WERI-Rb-1 (cell line): ENCODE data around the gene GLIS1.

Experiments
- DNase-seq: peaks from one replicate; pipeline ENCODE4 v3.0.0-alpha.2; 2020
- H3K27ac ChIP-seq: fragments of 250-450 bp; sonication (Bioruptor Pico); 2 replicates; pipeline ENCODE4 v1.5.1; 2020; ENCODE audit warnings: mild to moderate bottlenecking, moderate library complexity
- H3K27me3 ChIP-seq: fragments of 250-450 bp; sonication (Bioruptor Pico); 2 replicates; pipeline ENCODE4 v1.5.1; 2021; ENCODE audit warnings: mild to moderate bottlenecking, low read depth, moderate library complexity; ENCODE audit not compliant: insufficient read depth, severe bottlenecking
- H3K36me3 ChIP-seq: fragments of 250-450 bp; sonication (Bioruptor Pico); 2 replicates; pipeline ENCODE4 v1.5.1; 2020; ENCODE audit warnings: mild to moderate bottlenecking, moderate library complexity
- H3K4me3 ChIP-seq: 2 replicates; pipeline ENCODE4 v1.5.1; 2011; ENCODE audit warnings: low read depth, mild to moderate bottlenecking, control low read depth, low read length
- H3K9me3 ChIP-seq: fragments of 250-450 bp; sonication (Bioruptor Pico); 2 replicates; pipeline ENCODE4 v1.5.1; 2021; ENCODE audit warnings: mild to moderate bottlenecking, moderate library complexity; ENCODE audit not compliant: severe bottlenecking
- TF ChIP-seq, protein P1 (sequence below): IDR thresholded peaks from 2 replicates; pipeline ENCODE4 v1.5.1; 2011; ENCODE audit warnings: low read depth, mild to moderate bottlenecking, control low read depth, inconsistent platforms, low read length

The GLIS1 gene

DNA sequence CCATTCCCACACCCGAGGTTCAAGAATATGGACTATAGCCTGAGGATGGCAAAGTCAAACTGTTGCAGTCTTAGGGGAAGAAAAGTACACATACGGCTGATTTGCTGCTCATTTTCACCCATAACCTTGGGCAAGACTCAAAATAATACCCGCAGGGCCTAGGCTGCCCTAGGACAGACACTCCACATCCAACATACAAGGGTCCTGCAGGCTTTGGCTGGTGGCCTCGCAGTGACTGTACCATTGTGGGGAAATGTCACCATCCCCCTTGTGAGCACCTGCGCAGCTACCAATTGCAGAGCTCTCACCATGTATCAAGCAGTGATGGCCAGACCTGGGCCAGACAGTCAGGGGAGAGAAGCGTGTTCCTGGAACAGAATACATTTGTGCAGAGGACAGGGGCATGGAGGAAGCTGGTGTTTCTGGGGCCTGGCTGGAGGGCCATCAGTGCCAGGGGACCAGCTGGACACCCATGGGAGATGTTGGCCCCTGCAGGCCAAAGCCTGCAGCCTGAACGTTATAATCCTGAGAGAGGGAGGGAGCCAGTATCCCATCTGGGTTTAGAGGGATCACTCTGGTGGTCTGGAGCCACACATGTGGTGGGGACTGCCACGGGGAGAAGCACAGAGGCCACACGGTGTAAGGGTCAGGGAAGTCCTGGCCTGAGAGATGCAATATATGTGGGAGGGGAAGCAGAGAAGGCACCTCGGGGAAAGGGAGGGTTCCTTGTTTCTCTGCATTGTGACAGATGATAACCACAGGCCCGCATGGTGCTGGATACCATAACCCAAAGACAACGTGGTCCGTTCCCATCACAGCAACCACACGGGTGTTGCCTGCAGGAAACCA lies 101.2 kb downstream of the GLIS1 start:
- peak; percentile 7 for DNase-seq
- H3K27me3 ChIP-seq, result no peaks in the 10 kb centered on the region

DNA sequence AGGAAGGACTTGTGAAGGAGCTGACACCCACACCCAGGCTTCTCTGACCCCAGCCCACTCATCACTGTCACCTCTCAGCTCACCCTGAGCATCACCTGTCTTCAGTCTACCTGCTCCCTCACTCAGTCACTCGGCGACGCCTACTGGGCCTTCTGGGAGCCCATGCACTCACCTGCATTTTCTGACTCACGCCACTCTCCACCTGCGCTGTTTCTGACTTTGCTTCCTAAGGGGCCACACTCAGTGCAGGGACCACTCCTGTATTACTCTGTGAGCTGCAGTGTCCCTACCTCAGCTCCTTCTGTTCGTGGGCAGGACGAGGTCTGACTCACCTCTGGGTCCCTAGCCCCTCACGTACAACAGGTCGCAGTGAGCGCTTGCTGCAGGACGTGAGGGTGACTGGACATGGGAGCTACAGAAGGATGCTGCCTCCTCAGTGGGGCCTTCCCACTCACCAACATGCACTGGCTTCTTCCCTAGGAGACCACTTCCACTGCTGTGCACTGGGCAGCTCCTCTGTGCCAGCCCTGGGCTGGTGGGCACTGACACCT lies 102.3 kb downstream of the GLIS1 start:
- Histone ChIP-seq H3K27me3 (no peaks in the 10 kb centered on the region), H3K9me3 (no peaks in the 10 kb centered on the region), H3K27ac (no peak overlapping the region), H3K4me3 (no peak overlapping the region), H3K36me3 (no peaks in the 10 kb centered on the region)
- peak; percentile 3 for DNase-seq
- TF ChIP-seq, protein P1, sequence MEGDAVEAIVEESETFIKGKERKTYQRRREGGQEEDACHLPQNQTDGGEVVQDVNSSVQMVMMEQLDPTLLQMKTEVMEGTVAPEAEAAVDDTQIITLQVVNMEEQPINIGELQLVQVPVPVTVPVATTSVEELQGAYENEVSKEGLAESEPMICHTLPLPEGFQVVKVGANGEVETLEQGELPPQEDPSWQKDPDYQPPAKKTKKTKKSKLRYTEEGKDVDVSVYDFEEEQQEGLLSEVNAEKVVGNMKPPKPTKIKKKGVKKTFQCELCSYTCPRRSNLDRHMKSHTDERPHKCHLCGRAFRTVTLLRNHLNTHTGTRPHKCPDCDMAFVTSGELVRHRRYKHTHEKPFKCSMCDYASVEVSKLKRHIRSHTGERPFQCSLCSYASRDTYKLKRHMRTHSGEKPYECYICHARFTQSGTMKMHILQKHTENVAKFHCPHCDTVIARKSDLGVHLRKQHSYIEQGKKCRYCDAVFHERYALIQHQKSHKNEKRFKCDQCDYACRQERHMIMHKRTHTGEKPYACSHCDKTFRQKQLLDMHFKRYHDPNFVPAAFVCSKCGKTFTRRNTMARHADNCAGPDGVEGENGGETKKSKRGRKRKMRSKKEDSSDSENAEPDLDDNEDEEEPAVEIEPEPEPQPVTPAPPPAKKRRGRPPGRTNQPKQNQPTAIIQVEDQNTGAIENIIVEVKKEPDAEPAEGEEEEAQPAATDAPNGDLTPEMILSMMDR, result no peak

More for the DNA sequence above, 101.2 kb downstream of the GLIS1 start:
- no peak overlapping the region for H3K27ac ChIP-seq
- no peaks in the 10 kb centered on the region for H3K9me3 ChIP-seq
- H3K4me3 ChIP-seq, result no peak overlapping the region
- TF ChIP-seq, protein P1, result no peak
- no peaks in the 10 kb centered on the region for H3K36me3 ChIP-seq

DNA sequence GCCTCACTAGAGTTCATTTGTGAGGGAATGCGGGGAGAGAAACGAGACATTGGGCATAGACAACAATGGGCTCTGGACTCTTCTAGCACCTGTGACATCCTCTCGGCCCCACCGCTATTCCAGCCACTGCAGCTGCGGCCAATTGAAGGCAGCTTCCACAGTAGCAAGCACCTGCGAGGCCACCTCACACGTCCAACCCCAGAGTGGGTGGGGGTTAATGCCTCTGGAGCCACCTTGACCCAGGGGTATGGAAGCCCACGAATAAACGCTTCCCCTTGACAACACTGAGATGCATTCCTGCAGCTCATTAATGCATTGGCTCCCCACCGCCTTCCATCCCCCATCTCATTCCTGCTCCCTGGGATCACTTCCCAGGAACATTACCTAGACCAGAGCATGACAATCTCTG lies 104.4 kb downstream of the GLIS1 start:
- TF ChIP-seq, protein P1, result no peak
- DNase-seq, result peak; percentile 5
- Histone ChIP-seq H3K27ac (no peak overlapping the region), H3K9me3 (no peaks in the 10 kb centered on the region), H3K36me3 (no peaks in the 10 kb centered on the region), H3K4me3 (no peak overlapping the region), H3K27me3 (no peaks in the 10 kb centered on the region)

DNA sequence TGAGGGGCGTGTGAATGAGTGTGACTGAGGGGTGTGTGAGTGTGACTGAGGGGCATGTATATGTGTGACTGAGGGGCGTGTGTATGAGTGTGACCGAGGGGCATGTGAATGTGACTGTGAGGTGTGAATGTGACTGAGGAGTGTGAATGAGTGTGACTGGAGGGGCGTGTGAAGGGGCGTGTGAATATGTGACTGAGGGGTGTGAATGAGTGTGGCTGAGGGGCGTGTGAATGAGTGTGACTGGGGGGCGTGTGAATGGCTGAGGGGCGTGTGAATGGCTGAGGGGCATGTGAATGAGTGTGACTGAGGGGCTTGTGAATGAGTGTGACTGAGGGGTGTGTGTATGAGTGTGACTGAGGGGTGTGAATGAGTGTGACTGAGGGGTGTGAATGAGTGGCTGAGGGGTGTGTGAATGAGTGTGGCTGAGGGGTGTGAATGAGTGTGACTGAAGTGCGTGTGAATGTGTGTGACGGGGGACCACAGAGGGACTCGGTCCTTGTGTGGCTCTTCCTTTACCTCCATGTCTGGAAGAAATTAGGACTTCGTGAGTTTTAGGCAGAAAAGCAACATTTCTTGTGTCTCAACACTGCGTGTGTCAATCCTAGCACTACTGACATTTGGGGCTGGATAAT lies 105.8 kb downstream of the GLIS1 start:
- H3K27ac ChIP-seq, result no peak overlapping the region
- TF ChIP-seq, protein P1, result no peak
- DNase-seq, result no peak
- no peaks in the 10 kb centered on the region for H3K27me3 ChIP-seq
- no peak overlapping the region for H3K4me3 ChIP-seq
- H3K36me3 ChIP-seq, result no peaks in the 10 kb centered on the region
- no peaks in the 10 kb centered on the region for H3K9me3 ChIP-seq

DNA sequence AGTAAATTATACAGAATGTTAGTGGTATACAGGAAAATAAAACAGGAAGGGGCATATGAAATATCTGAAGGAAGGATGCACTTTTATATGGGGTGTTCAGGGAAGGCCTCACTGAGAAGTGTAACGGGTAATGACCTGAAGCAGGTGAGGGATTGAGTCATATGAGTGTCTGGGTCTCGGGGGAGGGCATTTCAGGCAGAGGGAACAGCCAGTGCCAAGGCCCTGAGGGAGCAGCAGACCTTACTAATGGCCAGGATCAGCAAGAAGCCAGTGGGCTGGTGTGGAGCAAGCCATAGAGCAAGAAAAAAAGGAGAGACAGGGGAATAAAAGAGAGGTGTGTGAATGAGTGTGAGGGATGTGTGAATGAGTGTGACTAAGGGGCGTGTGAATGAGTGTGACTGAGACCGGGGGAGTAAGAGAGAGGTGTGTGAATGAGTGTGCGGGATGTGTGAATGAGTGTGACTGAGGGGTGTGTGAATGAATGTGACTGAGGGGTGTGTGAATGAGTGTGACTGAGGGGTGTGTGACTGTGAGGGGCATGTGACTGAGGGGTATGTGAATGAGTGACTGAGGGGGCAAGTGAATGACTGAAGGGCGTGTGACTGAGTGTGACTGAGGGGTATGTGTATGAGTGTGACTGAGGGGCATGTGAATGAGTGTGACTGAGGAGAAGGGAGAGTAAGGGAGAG lies 107.2 kb downstream of the GLIS1 start:
- no peak overlapping the region for H3K27ac ChIP-seq
- TF ChIP-seq, protein P1, result no peak
- H3K27me3 ChIP-seq, result no peaks in the 10 kb centered on the region
- no peak for DNase-seq
- no peaks in the 10 kb centered on the region for H3K36me3 ChIP-seq
- H3K4me3 ChIP-seq, result no peak overlapping the region
- H3K9me3 ChIP-seq, result no peaks in the 10 kb centered on the region
